Mesenchymal stem cell (in vitro differentiated cells and primary cell): ENCODE results near the gene DCAF8.

Experiments
- DNase-seq: peaks from one replicate; pipeline ENCODE4 v3.0.0-alpha.2; 2013
- H2AFZ ChIP-seq: one replicate; pipeline ENCODE4 v1.6.1; 2013; ENCODE audit warnings: low read depth, mild to moderate bottlenecking, control low read depth, inconsistent platforms, low read length, moderate library complexity
- H2AK5ac ChIP-seq: 2 replicates; pipeline ENCODE4 v1.6.1; 2013; ENCODE audit warnings: low read length, moderate library complexity, mild to moderate bottlenecking, inconsistent platforms; ENCODE audit not compliant: severe bottlenecking
- H2BK120ac ChIP-seq: one replicate; pipeline ENCODE4 v1.6.1; 2013; ENCODE audit warnings: low read depth, mild to moderate bottlenecking, inconsistent platforms, low read length, moderate library complexity
- H2BK12ac ChIP-seq, 2 experiments: one replicate each; pipeline ENCODE4 v1.6.1; 2013; ENCODE audit warnings: inconsistent platforms in 2 of 2, low read length in 2 of 2, mild to moderate bottlenecking in 2 of 2, moderate library complexity in 2 of 2, control low read depth in 1 of 2
- H2BK15ac ChIP-seq: one replicate; pipeline ENCODE4 v1.6.1; 2013; ENCODE audit warnings: mild to moderate bottlenecking, low read depth, inconsistent platforms; ENCODE audit not compliant: poor library complexity, severe bottlenecking
- H2BK5ac ChIP-seq: 2 replicates; pipeline ENCODE4 v1.6.1; 2013; ENCODE audit warnings: low read depth, mild to moderate bottlenecking, low read length, control low read depth, inconsistent platforms; ENCODE audit not compliant: poor library complexity, severe bottlenecking
- H3K14ac ChIP-seq, 2 experiments: one replicate each; pipeline ENCODE4 v1.6.1; 2013; ENCODE audit warnings: inconsistent platforms in 2 of 2, low read length in 2 of 2, control low read depth in 1 of 2, mild to moderate bottlenecking in 1 of 2, moderate library complexity in 1 of 2
- H3K18ac ChIP-seq, 2 experiments: one replicate each; pipeline ENCODE4 v1.6.1; 2013; ENCODE audit warnings: inconsistent platforms in 2 of 2, low read length in 2 of 2, control low read depth in 1 of 2, low read depth in 1 of 2, mild to moderate bottlenecking in 1 of 2
- H3K23ac ChIP-seq, 2 experiments: one replicate each; pipeline ENCODE4 v1.6.1; 2013; ENCODE audit warnings: inconsistent platforms in 2 of 2, low read length in 2 of 2, mild to moderate bottlenecking in 2 of 2, moderate library complexity in 2 of 2, control low read depth in 1 of 2
- H3K27ac ChIP-seq: 2 replicates; pipeline ENCODE4 v1.5.1; 2013; ENCODE audit warnings: mild to moderate bottlenecking, moderate library complexity, low read length, control low read depth, inconsistent platforms; ENCODE audit not compliant: poor library complexity, severe bottlenecking
- H3K27me3 ChIP-seq, 2 experiments: 2 replicates each; pipeline versions ENCODE4 v1.6.1 to v1.7.0; 2013; ENCODE audit warnings: low read length in 2 of 2, mild to moderate bottlenecking in 2 of 2, moderate library complexity in 2 of 2, control low read depth in 1 of 2, inconsistent platforms in 1 of 2; ENCODE audit not compliant: control insufficient read depth in 1 of 2, insufficient read depth in 1 of 2
- H3K36me3 ChIP-seq, 2 experiments: 2 replicates each; pipeline versions ENCODE4 v1.6.1 to v1.7.0; 2013; ENCODE audit warnings: low read length in 2 of 2, control low read depth in 1 of 2, inconsistent platforms in 1 of 2, low read depth in 1 of 2, mild to moderate bottlenecking in 1 of 2; ENCODE audit not compliant: insufficient read depth in 2 of 2, control insufficient read depth in 1 of 2
- H3K4ac ChIP-seq, 2 experiments: one replicate each; pipeline ENCODE4 v1.6.1; 2013; ENCODE audit warnings: inconsistent platforms in 2 of 2, low read length in 2 of 2, mild to moderate bottlenecking in 2 of 2, moderate library complexity in 2 of 2, control low read depth in 1 of 2, low read depth in 1 of 2
- H3K4me1 ChIP-seq: 2 replicates; pipeline ENCODE4 v1.6.1; 2013; ENCODE audit warnings: low read depth, low read length, control low read depth; ENCODE audit not compliant: control insufficient read depth, insufficient read depth
- H3K4me2 ChIP-seq: 2 replicates; pipeline ENCODE4 v1.6.1; 2013; ENCODE audit warnings: low read length, mild to moderate bottlenecking, inconsistent platforms; ENCODE audit not compliant: poor library complexity, severe bottlenecking
- H3K4me3 ChIP-seq, 2 experiments: 2 replicates each; pipeline versions ENCODE4 v1.5.1 to v1.7.0; 2013; ENCODE audit warnings: low read length in 2 of 2, mild to moderate bottlenecking in 2 of 2, control low read depth in 1 of 2, low read depth in 1 of 2; ENCODE audit not compliant: insufficient read depth in 1 of 2
- H3K79me1 ChIP-seq: replicated peaks from 2 replicates; pipeline ENCODE4 v1.6.1; 2013; ENCODE audit warnings: mild to moderate bottlenecking, control low read depth, low read length, inconsistent platforms; ENCODE audit not compliant: poor library complexity, severe bottlenecking
- H3K9ac ChIP-seq: 2 replicates; pipeline ENCODE4 v1.7.0; 2013; ENCODE audit warnings: mild to moderate bottlenecking, low read length, moderate library complexity
- H3K9me3 ChIP-seq: 2 replicates; pipeline ENCODE4 v1.7.0; 2013; ENCODE audit warnings: mild to moderate bottlenecking, low read length; ENCODE audit not compliant: control insufficient read depth
- H4K8ac ChIP-seq: one replicate; pipeline ENCODE4 v1.6.1; 2013; ENCODE audit warnings: inconsistent platforms, mild to moderate bottlenecking, low read length, moderate library complexity
- H4K91ac ChIP-seq: one replicate; pipeline ENCODE4 v1.6.1; 2013; ENCODE audit warnings: mild to moderate bottlenecking, low read length, inconsistent platforms
- WGBS: methylation state at CpG from one replicate; pipeline ENCODE4 v1.1.7; 2013; ENCODE audit warnings: mixed read lengths; 5-methylcytosine and 5-hydroxymethylcytosine counted together

The DCAF8 gene

DNA sequence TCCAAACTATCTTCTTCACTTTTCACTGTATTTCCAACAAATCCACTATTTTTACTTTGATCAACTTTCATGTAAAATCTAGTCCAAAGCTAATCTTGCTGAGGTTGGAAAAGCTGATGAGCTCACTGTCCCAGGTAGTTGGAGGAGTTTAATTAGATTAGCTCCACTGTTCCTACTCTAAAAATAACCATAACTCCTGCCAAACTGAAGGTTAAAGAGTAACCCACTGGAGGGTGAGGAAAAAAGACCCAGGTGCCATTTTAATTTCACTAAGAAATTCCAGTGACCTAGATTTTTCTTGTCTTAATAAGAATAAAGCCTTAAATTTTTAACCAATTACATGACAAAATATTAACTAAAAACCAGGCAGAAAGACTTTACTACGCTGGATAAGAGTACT is 15.3 kb downstream of the DCAF8 start:
- Histone ChIP-seq H2BK12ac (no peak overlapping the region), H3K9me3 (no peaks in the 10 kb centered on the region), H3K23ac (no peak overlapping the region), H2AK5ac (no peak overlapping the region), H3K27ac (no peak overlapping the region), H3K18ac (no peak overlapping the region), H3K36me3 (peaks cover 3 to 30% of the 10 kb centered on the region in 2 experiments), H2BK120ac (no peak overlapping the region), H3K27me3 (no peaks in the 10 kb centered on the region), H3K79me1 (peaks cover 29% of the 10 kb centered on the region), H2BK15ac (no peak overlapping the region), H3K4me2 (no peak overlapping the region), H4K91ac (no peak overlapping the region), H3K4me3 (no peak overlapping the region), H3K4me1 (peaks cover 6% of the 10 kb centered on the region), H4K8ac (no peak overlapping the region), H3K4ac (no peak overlapping the region), H3K9ac (no peak overlapping the region), H2AFZ (no peak overlapping the region), H2BK5ac (no peak overlapping the region), H3K14ac (no peak overlapping the region)
- WGBS: no CpG with 5 or more reads among the region's 1 CpG
- DNase-seq: no peak

DNA sequence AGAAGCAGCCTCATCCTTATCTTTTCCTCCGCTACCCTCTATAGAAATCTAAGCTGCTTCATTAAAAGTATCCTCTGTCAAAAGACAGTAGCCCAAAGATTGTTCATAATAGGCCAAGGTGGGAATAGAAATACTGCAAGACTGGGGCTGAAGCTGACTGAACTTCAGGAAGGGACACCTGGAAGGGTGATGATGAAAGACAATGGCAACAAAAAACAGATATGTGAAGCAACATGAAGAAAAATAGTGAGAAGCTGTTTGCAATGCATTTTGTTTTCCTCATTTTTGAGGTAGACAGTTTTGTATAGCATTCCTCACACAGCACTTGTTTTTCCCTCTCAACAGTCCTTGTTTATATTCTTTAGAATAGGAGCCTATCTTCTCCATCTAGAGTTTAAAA is 16.9 kb downstream of the DCAF8 start:
- peaks cover 0 to 44% of the 10 kb centered on the region in 2 experiments for H3K36me3 ChIP-seq
- no peak overlapping the region for H2BK15ac ChIP-seq
- H2AK5ac ChIP-seq: no peak overlapping the region
- H3K9ac ChIP-seq: no peak overlapping the region
- no peaks in the 10 kb centered on the region for H3K27me3 ChIP-seq
- H3K9me3 ChIP-seq: no peaks in the 10 kb centered on the region
- H2BK5ac ChIP-seq: no peak overlapping the region
- H3K27ac ChIP-seq: no peak overlapping the region
- H3K4ac ChIP-seq: no peak overlapping the region
- H3K79me1 ChIP-seq: peaks cover 24% of the 10 kb centered on the region
- no peak overlapping the region for H3K23ac ChIP-seq
- H2AFZ ChIP-seq: no peak overlapping the region
- H3K18ac ChIP-seq: no peak overlapping the region
- DNase-seq: no peak
- peaks cover 6% of the 10 kb centered on the region for H3K4me1 ChIP-seq
- no peak overlapping the region for H4K91ac ChIP-seq
- no peak overlapping the region for H4K8ac ChIP-seq
- no peak overlapping the region for H3K4me3 ChIP-seq
- H3K4me2 ChIP-seq: no peak overlapping the region
- H2BK120ac ChIP-seq: no peak overlapping the region
- H2BK12ac ChIP-seq: no peak overlapping the region
- WGBS: no CpG with 5 or more reads among the region's 1 CpG
- no peak overlapping the region for H3K14ac ChIP-seq

DNA sequence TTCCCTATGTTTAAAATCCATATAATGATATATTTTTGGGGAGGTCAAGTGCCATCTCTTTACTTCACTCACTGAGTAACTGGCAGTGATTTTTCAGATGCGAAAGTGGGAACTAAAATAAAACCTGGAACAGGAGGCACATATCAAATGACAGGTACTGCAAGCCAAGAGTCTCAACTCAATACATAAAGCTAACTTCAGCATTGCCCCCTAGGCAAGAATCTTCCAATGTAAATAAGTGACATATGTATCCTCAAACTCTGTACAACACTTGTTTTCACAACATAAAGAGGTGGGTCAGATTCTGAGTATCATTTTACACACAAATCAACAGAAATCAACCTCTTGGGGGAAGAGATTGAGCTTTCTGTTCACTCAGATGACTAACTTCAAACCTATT is 18.1 kb downstream of the DCAF8 start:
- no peak overlapping the region for H3K4me2 ChIP-seq
- no peak overlapping the region for H2BK12ac ChIP-seq
- H2BK15ac ChIP-seq: no peak overlapping the region
- peaks cover 31% of the 10 kb centered on the region for H3K79me1 ChIP-seq
- H4K91ac ChIP-seq: no peak overlapping the region
- H2BK120ac ChIP-seq: no peak overlapping the region
- H2BK5ac ChIP-seq: no peak overlapping the region
- no peak overlapping the region for H4K8ac ChIP-seq
- H3K14ac ChIP-seq: no peak overlapping the region
- no peak overlapping the region for H3K23ac ChIP-seq
- no peaks in the 10 kb centered on the region for H3K27me3 ChIP-seq
- whole genome bisulfite sequencing: 92% methylated on average over 1 of the region's 1 CpG
- no peaks in the 10 kb centered on the region for H3K9me3 ChIP-seq
- H3K4me1 ChIP-seq: peaks cover 6% of the 10 kb centered on the region
- no peak overlapping the region for H3K9ac ChIP-seq
- no peak overlapping the region for H2AK5ac ChIP-seq
- H3K4ac ChIP-seq: no peak overlapping the region
- no peak overlapping the region for H3K18ac ChIP-seq
- DNase-seq: no peak
- peaks cover 10 to 53% of the 10 kb centered on the region in 2 experiments for H3K36me3 ChIP-seq
- no peak overlapping the region for H2AFZ ChIP-seq
- H3K27ac ChIP-seq: no peak overlapping the region
- H3K4me3 ChIP-seq: no peak overlapping the region

DNA sequence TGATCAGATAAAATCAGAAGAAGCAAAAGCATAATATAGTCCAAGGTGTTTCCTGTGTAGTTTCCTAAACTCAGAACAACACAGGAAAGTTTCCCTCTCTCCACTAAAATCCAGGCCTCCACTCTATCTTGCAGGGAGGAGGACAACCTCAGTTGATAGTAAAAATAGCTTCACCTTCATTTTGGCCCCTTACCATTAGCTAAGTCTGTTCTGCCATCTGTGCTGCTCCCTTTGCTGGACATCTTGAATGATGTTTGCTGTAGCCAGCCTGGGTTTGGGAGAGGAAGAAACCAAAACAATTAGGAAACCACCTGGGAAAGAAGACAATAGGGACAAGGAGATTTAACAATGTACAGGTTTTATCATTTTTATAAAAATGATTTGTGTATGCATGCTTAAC is 18.6 kb downstream of the DCAF8 start:
- H3K4me3 ChIP-seq: no peak overlapping the region
- H3K9ac ChIP-seq: no peak overlapping the region
- no peak overlapping the region for H3K14ac ChIP-seq
- H4K91ac ChIP-seq: no peak overlapping the region
- H3K27ac ChIP-seq: no peak overlapping the region
- H2BK12ac ChIP-seq: no peak overlapping the region
- H3K4me1 ChIP-seq: peaks cover 6% of the 10 kb centered on the region
- peaks cover 10 to 57% of the 10 kb centered on the region in 2 experiments for H3K36me3 ChIP-seq
- no peak overlapping the region for H2BK5ac ChIP-seq
- no peak overlapping the region for H2BK120ac ChIP-seq
- H4K8ac ChIP-seq: no peak overlapping the region
- H3K4me2 ChIP-seq: no peak overlapping the region
- no peak overlapping the region for H2AFZ ChIP-seq
- H3K27me3 ChIP-seq: no peaks in the 10 kb centered on the region
- no peak overlapping the region for H3K23ac ChIP-seq
- no peaks in the 10 kb centered on the region for H3K9me3 ChIP-seq
- no peak overlapping the region for H2BK15ac ChIP-seq
- H3K79me1 ChIP-seq: peaks cover 31% of the 10 kb centered on the region
- no peak overlapping the region for H2AK5ac ChIP-seq
- H3K18ac ChIP-seq: no peak overlapping the region
- no peak for DNase-seq
- no peak overlapping the region for H3K4ac ChIP-seq
